GM19099 (cell line): ENCODE data around the gene SGIP1.

Source experiments
- POLR2A ChIP-seq: IDR thresholded peaks from 3 replicates; pipeline ENCODE4 v1.6.1; 2011; ENCODE audit warnings: low read depth; ENCODE audit not compliant: insufficient read length; ENCODE audit errors: extremely low read depth

The SGIP1 gene

GRCh38 chr1:66533804-66534740 is at the start of gene SGIP1:
Gene SGIP1, plus strand, starts transcription at chr1:66534153. Its CDS starts 206 bp downstream, at chr1:66534359.
- no peak for TF ChIP-seq POLR2A

- no peak for TF ChIP-seq POLR2A
Measured at GRCh38 chr1:66489151-66489550, 44.8 kb upstream of the SGIP1 start.

- no peak for TF ChIP-seq POLR2A
Measured at GRCh38 chr1:66489972-66490601, 43.9 kb upstream of the SGIP1 start.

- TF ChIP-seq POLR2A = no peak
Measured at GRCh38 chr1:66490816-66491215, 43.1 kb upstream of the SGIP1 start.

- no peak for TF ChIP-seq POLR2A
Measured at GRCh38 chr1:66492424-66492823, 41.5 kb upstream of the SGIP1 start.

- TF ChIP-seq POLR2A = no peak
Measured at GRCh38 chr1:66493731-66494130, 40.2 kb upstream of the SGIP1 start.

GRCh38 chr1:66494482-66494881 is 39.5 kb upstream of the SGIP1 start:
- no peak for TF ChIP-seq POLR2A

- TF ChIP-seq POLR2A = no peak
Measured at GRCh38 chr1:66495495-66495894, 38.5 kb upstream of the SGIP1 start.

- TF ChIP-seq POLR2A = no peak
Measured at GRCh38 chr1:66497910-66498309, 36.0 kb upstream of the SGIP1 start.

- no peak for TF ChIP-seq POLR2A
Measured at GRCh38 chr1:66500301-66500700, 33.7 kb upstream of the SGIP1 start.

- TF ChIP-seq POLR2A = no peak
Measured at GRCh38 chr1:66502086-66502485, 31.9 kb upstream of the SGIP1 start.

GRCh38 chr1:66503841-66504470 is 30.0 kb upstream of the SGIP1 start:
- TF ChIP-seq POLR2A = no peak

- TF ChIP-seq POLR2A = no peak
Measured at GRCh38 chr1:66505671-66506392, 28.1 kb upstream of the SGIP1 start.

GRCh38 chr1:66506393-66506687 is 27.6 kb upstream of the SGIP1 start:
- TF ChIP-seq POLR2A = no peak

- no peak for TF ChIP-seq POLR2A
Measured at GRCh38 chr1:66506991-66507390, 27.0 kb upstream of the SGIP1 start.
